ENCODE data around the gene VBP1.
"Not testable (repeated sequence)": the region's sequence is repeated elsewhere in the genome, so short reads cannot be mapped to it uniquely, and the experiment has no call there.

VBP1 gene

DNA sequence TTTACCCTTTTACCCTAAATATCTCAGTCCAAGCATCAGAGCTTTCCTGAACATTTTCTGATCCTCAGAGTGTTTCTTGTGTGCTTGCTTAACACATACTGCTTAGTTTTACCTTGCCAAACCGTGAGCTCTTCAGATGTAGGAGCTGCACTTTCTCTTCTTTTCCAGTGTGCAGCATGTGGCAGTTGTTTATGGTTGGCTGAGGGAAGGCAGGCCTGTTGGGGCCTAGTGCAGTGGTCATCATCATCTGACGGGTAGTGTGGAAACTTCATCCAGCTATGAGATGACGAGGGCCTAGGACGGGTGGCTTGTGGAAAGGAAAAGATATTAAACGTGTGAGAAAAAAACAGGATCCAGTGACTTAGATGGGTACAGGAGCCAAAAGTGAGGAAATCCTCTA is 21.5 kb downstream of the VBP1 start:
- Mint-ChIP-seq H3K4me1 (ENCODE audit: low read depth) (peaks cover 5% of the 10 kb centered on the region), H3K27ac (peak overlapping the region; percentile 19), H3K36me3 (ENCODE audit: low read depth) (peaks cover 65% of the 10 kb centered on the region), H3K9me3 (no peaks in the 10 kb centered on the region), H3K27me3 (no peaks in the 10 kb centered on the region), H3K4me3 (no peak overlapping the region)
- DNase-seq = no peak

DNA sequence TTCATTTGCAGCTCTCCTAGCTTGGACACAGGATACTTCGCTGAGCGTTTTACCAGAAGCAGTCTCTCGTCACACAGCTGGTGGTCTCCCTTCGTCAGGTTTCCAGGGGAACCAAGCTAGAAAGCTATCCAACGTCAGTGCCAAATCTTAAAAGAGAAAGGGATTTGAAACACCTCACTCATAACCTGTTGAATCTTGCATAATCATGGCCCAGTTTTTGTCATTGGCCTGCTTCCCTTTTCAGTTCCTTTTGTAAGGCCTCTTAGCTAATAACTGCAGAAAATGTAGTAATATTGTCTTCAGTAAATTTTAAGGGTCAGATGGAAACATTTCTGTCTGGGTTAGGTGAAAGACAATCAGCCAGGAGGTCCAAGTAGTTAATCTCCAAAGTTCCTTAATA is 26.0 kb downstream of the VBP1 start:
- Mint-ChIP-seq H3K9me3 (no peaks in the 10 kb centered on the region), H3K36me3 (ENCODE audit: low read depth) (peaks cover 26% of the 10 kb centered on the region), H3K27ac (no peak overlapping the region), H3K27me3 (no peaks in the 10 kb centered on the region), H3K4me3 (no peak overlapping the region), H3K4me1 (ENCODE audit: low read depth) (no peaks in the 10 kb centered on the region)
- no peak for DNase-seq

DNA sequence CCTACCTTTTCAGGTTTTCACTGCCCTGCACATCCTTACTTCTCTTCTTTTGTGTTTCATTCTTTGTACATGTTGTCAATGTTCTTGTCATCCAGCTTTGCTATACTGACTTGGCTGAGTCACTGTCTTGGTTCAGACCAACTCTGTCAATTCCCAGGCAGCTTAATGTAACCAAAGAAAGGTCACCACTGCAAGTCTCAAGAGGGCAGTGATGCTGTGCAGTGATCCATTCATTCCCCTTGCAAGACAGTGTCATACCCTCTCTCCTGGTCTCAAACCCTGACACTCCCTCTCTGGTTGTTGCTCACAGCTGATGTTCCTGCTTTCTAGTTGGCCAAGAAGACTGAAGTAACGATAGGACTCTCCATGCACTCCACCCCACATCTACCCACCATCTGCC is 30.5 kb downstream of the VBP1 start:
- H3K27ac Mint-ChIP-seq = no peak overlapping the region
- no peak for DNase-seq
- H3K9me3 Mint-ChIP-seq = no peaks in the 10 kb centered on the region
- H3K4me1 Mint-ChIP-seq (ENCODE audit: low read depth) = no peaks in the 10 kb centered on the region
- H3K27me3 Mint-ChIP-seq = peaks cover 2% of the 10 kb centered on the region
- H3K36me3 Mint-ChIP-seq (ENCODE audit: low read depth) = no peaks in the 10 kb centered on the region
- no peak overlapping the region for H3K4me3 Mint-ChIP-seq

DNA sequence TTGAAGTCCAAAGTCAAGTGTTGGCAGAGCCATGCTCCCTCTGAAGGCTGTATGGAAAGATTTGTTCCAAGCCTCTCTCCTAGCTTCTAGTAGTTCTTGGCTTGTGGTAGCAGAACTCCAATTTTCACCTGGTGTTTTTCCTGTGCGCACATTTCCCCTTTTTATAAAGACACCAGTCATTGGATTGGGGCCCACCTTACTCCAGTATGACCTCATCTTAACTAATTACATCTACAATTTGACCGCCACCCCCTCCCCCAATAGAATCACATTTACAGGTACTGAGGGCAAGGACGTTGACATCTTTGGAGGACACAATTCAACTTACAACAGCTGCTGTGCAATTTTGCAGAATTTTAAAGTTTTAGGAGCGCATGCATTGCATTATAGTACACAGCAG is 31.2 kb downstream of the VBP1 start:
- Mint-ChIP-seq H3K4me3 (no peak overlapping the region), H3K4me1 (ENCODE audit: low read depth) (no peaks in the 10 kb centered on the region), H3K27ac (no peak overlapping the region), H3K9me3 (no peaks in the 10 kb centered on the region), H3K36me3 (ENCODE audit: low read depth) (no peaks in the 10 kb centered on the region), H3K27me3 (peaks cover 2% of the 10 kb centered on the region)
- DNase-seq = no peak

DNA sequence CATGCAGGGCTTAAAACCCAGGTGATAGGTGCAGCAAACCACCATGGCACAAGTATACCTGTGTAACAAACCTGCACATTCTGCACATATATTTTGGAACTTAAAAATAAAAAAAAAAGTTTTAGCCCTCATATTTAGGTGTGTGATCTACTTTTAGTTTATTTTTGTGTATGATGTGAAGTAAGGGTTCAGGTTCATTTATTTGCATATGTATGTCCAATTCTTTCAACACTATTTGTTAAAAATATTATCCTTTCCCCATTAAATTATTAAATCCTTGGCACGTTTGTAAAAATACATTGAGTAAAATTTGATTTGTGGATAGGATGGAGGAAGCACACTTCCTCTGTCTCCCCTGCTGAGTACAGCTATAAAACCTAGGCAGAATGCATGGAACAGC is 35.1 kb downstream of the VBP1 start:
- no peak overlapping the region for H3K27ac Mint-ChIP-seq
- no peak for DNase-seq
- H3K36me3 Mint-ChIP-seq (ENCODE audit: low read depth) = no peaks in the 10 kb centered on the region
- H3K4me3 Mint-ChIP-seq = no peak overlapping the region
- H3K9me3 Mint-ChIP-seq = no peaks in the 10 kb centered on the region
- peaks cover 2% of the 10 kb centered on the region for H3K27me3 Mint-ChIP-seq
- no peaks in the 10 kb centered on the region for H3K4me1 Mint-ChIP-seq (ENCODE audit: low read depth)

DNA sequence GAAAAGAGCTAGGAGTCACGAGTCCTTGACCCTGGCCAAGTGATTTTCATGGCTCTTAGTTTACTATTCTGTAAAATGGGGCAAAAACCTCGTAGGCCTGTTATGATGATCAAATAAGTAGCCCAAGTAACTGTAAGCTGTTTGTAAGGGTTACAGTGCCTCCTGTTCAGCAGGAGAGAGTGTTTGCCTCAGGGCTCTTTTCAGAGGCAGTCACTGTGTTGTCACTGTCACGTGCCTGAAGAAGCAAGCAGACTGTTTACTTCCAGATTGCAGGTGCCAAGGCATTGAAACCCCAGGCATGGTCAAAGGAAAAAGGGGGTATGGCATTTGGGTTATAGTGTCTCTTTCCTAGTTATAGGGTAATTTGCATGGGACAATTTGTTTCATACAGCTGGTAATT is 43.5 kb downstream of the VBP1 start:
- peaks cover 25% of the 10 kb centered on the region for H3K4me1 Mint-ChIP-seq (ENCODE audit: low read depth)
- H3K4me3 Mint-ChIP-seq = no peak overlapping the region
- DNase-seq = no peak
- H3K27me3 Mint-ChIP-seq = no peaks in the 10 kb centered on the region
- H3K36me3 Mint-ChIP-seq (ENCODE audit: low read depth) = peaks cover 28% of the 10 kb centered on the region
- no peak overlapping the region for H3K27ac Mint-ChIP-seq
- H3K9me3 Mint-ChIP-seq = no peaks in the 10 kb centered on the region

DNA sequence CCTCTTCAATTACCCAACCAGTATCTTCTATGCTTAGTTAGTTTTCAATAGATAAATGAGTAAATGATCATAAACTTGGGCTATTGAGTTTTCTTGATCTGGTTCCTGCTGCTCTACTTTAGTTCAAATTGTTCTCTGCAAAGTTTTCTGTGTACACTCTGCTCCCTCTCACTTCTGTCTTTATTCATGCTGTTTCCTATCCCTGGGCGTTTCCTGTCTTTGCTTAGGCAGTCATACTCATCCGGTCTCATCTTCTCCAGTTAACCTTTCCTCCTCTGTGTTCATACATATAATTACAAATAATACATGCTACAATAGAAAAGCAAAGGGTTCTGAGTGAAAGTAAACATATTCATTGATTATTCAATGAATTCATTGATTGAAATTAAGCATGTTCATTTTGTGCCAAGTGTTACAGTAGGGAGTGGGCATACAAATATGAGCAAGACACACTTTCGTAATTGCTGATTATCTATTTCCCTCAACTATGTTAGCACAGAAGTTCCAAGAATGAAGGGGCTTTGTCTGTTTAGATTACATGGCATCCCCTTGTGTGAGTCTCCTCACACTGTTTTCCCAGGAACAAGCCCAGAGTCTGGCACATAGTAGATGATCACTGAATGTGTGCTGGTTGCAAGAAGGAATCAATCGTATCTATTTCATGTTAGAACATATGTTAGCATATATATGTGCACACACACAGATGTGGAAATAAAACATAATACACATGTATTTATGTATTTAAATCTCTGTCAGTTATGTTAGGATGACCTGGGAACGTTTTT is 46.9 kb downstream of the VBP1 start:
- Mint-ChIP-seq H3K27ac (peak overlapping the region; percentile 95), H3K4me1 (ENCODE audit: low read depth) (peaks cover 22% of the 10 kb centered on the region), H3K36me3 (ENCODE audit: low read depth) (peaks cover 26% of the 10 kb centered on the region), H3K4me3 (peak overlapping the region; percentile 90), H3K9me3 (peaks cover 3% of the 10 kb centered on the region), H3K27me3 (no peaks in the 10 kb centered on the region)
- no peak for DNase-seq

DNA sequence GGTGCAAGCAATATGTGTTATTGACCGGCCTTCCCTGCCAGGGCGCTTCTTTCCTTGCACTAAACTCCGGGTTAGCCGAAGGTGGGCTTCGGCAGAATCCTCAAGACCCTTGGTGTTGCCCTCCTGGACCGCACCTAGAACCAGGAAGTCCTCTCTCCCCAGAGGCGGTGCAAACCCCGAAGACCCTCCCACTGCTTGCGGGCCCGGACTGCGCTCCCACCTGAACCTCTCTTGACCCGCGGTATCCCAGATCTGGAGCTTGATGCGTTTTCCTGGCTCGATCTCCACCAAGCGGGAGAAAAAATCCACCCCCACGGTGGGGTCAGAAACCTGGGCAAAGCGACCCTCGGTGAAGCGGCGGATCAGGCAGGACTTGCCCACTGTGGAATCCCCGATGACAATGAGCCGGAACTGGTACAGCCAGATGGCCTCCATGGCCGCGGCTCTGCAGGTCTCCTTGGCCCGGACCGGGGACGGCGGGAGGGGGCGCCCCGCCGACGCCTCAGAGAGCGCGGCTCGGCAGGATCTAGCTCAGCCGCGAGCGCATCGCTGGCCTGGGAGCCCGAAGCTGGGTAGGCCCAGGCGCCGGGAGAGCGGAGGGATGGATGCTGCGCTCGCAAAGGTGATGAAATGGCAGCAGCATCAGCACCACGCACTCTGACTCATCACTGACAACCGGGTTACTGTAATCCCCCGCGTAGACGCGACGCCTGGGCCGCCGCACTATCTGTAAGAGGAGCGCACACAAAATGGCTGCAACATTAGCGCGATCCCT is 47.8 kb downstream of the VBP1 start, which contains the start of gene RAB39B:
Gene RAB39B (minus strand): TSS at position 638 of the 775 bp plus-strand sequence. CDS start 203 bp downstream, at position 435.
- Mint-ChIP-seq H3K9me3 (peaks cover 3% of the 10 kb centered on the region), H3K27me3 (no peaks in the 10 kb centered on the region)

DNA sequence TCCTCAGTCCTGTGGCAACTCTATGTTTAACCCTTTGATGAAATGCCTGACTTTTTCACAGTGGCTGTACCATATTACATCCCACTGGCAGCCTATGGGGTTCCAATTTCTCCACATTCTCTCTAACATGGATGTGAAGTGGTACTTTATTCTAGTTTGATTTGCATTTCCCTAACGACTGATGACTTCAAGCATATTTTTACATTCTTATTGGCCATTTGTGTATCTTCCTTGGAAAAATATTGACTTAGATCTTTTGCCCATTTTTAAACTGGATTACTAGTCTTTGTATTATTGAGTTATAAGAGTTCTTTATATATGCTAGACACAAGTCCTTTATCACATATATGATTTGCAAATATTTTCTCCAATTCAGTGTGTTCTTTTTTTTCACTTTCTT is 50.2 kb downstream of the VBP1 start:
- Mint-ChIP-seq H3K36me3 (ENCODE audit: low read depth) (peaks cover 8% of the 10 kb centered on the region), H3K4me3 (no peak overlapping the region), H3K4me1 (ENCODE audit: low read depth) (peaks cover 16% of the 10 kb centered on the region), H3K9me3 (peaks cover 4% of the 10 kb centered on the region), H3K27me3 (no peaks in the 10 kb centered on the region), H3K27ac (no peak overlapping the region)
- no peak for DNase-seq

More for the DNA sequence above, 47.8 kb downstream of the VBP1 start, which contains the start of gene RAB39B:
- Mint-ChIP-seq H3K27ac (peak within 1 kb of the TSS; percentile 95), H3K4me1 (ENCODE audit: low read depth) (peaks cover 22% of the 10 kb centered on the region), H3K36me3 (ENCODE audit: low read depth) (peaks cover 26% of the 10 kb centered on the region), H3K4me3 (peak within 1 kb of the TSS; percentile 90)
- peak; percentile 81 for DNase-seq

DNA sequence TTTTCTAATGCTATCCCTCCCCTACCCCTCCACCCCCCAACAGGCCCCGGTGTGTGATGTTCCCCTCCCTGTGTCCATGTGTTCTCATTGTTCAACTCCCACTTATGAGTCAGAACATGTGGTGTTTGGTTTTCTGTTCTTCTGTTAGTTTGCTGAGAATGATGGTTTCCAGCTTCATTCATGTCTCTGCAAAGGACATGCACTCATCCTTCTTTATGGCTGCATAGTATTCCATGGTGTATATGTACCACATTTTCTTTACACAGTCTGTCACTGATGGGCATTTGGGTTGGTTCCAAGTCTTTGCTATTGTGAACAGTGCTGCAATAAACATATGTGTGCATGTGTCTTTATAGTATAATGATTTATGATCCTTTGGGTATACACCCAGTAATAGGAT is 51.7 kb downstream of the VBP1 start:
- H3K27ac Mint-ChIP-seq; DNase-seq; H3K4me1 Mint-ChIP-seq (ENCODE audit: low read depth); H3K9me3 Mint-ChIP-seq; H3K36me3 Mint-ChIP-seq (ENCODE audit: low read depth); H3K27me3 Mint-ChIP-seq; H3K4me3 Mint-ChIP-seq: not testable (repeated sequence)

DNA sequence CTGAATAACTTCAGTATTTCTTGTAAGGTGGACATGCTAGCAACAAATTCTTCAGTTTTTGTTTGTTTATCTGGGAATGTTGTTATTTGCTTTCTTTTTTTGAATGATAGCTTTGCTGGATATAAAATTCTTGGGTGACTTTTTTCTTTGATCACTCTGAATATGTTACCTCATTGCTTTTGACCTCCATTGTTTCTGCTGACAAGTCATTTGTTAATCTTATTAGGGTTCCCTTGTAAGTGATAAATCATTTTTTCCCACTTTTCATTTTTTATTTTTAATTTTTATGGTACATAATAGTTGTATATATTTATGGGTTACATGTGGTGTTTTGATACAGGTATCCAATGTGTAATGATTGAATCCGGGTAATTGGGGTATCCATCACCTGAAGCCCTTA is 54.7 kb downstream of the VBP1 start:
- H3K27ac Mint-ChIP-seq = no peak overlapping the region
- no peaks in the 10 kb centered on the region for H3K4me1 Mint-ChIP-seq (ENCODE audit: low read depth)
- no peaks in the 10 kb centered on the region for H3K36me3 Mint-ChIP-seq (ENCODE audit: low read depth)

DNA sequence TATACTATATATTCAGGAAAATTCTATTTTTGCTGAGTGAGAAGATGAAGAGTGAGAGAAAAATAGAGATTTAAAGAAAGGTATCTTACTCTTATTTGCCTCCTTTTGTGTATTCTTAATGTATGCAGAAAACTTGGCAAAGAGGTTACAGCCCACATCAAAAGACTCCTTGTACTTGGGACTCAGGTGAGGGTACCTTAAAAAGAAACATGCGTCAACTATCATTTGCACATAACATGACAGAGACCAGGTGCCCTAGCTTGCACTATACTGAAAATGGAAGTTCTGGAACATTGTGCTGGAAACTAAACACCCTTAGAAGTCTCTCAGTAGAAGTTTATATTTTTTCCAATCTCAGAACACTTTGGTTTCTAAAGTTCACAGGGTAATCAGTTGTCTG is 63.6 kb downstream of the VBP1 start:
- Mint-ChIP-seq H3K4me1 (ENCODE audit: low read depth) (peaks cover 10% of the 10 kb centered on the region), H3K4me3 (no peak overlapping the region), H3K36me3 (ENCODE audit: low read depth) (no peaks in the 10 kb centered on the region), H3K9me3 (no peaks in the 10 kb centered on the region), H3K27ac (no peak overlapping the region), H3K27me3 (no peaks in the 10 kb centered on the region)
- no peak for DNase-seq

More for the DNA sequence above, 54.7 kb downstream of the VBP1 start:
- Mint-ChIP-seq H3K9me3 (peaks cover 5% of the 10 kb centered on the region), H3K27me3 (no peaks in the 10 kb centered on the region), H3K4me3 (no peak overlapping the region)
- no peak for DNase-seq

All from activated T-cell treated with anti-CD3 and anti-CD28 coated beads, Interleukin-2, amount 50 U/mL, for 24 hours (primary cell).